Erythroblast (primary cell): ENCODE measurements around the gene MON1B.
"Not testable (repeated sequence)": the region's sequence is repeated elsewhere in the genome, so short reads cannot be mapped to it uniquely, and the experiment has no call there.

Experiments used
- DNase-seq, 2 experiments: peaks; one replicate each; lab custom pipeline; 2025; lab: John Stamatoyannopoulos, UW
- GATA1 ChIP-seq: IDR thresholded peaks from 2 replicates; pipeline ENCODE4 v1.6.1; 2011; ENCODE audit warnings: low read depth, mild to moderate bottlenecking, control low read depth, low read length, moderate library complexity
- POLR2A ChIP-seq: IDR thresholded peaks from 2 replicates; pipeline ENCODE4 v1.6.1; 2011; ENCODE audit warnings: mild to moderate bottlenecking, low read length

Gene MON1B

GRCh38 chr16:77212741-77213541 lies 22.0 kb downstream of the MON1B start:
- TF ChIP-seq GATA1 (no peak), POLR2A (no peak)
- peak; percentile 40 to 69 for DNase-seq

GRCh38 chr16:77213542-77214106 lies 22.6 kb downstream of the MON1B start:
- TF ChIP-seq POLR2A (no peak), GATA1 (no peak)
- DNase-seq: no peak

- DNase-seq: no peak
- TF ChIP-seq GATA1 (no peak), POLR2A (no peak)
These were observed 23.6 kb downstream of the MON1B start for GRCh38 chr16:77214411-77215138.

- TF ChIP-seq GATA1 (no peak), POLR2A (no peak)
These were observed 28.4 kb downstream of the MON1B start for GRCh38 chr16:77219437-77219836.

GRCh38 chr16:77220427-77220826 lies 29.4 kb downstream of the MON1B start:
- TF ChIP-seq GATA1 (no peak), POLR2A (no peak)
- no peak for DNase-seq

More at GRCh38 chr16:77219437-77219836, 28.4 kb downstream of the MON1B start:
- no peak for DNase-seq

GRCh38 chr16:77221482-77221881 lies 30.5 kb downstream of the MON1B start:
- no peak for DNase-seq
- TF ChIP-seq GATA1 (no peak), POLR2A (no peak)

- DNase-seq: peak; percentile 17 to 53
- TF ChIP-seq POLR2A (no peak), GATA1 (no peak)
These were observed 32.2 kb downstream of the MON1B start for GRCh38 chr16:77223184-77223583.

- no peak for TF ChIP-seq POLR2A
- TF ChIP-seq GATA1: no peak
- no peak for DNase-seq
These were observed 34.2 kb downstream of the MON1B start for GRCh38 chr16:77225182-77225581.

GRCh38 chr16:77227745-77228144 lies 36.8 kb downstream of the MON1B start:
- no peak for TF ChIP-seq GATA1
- no peak for TF ChIP-seq POLR2A
- DNase-seq: peak in 1 of 2 experiments; percentile 7

GRCh38 chr16:77231047-77231446 lies 40.1 kb downstream of the MON1B start:
- TF ChIP-seq GATA1 (no peak), POLR2A (no peak)
- DNase-seq: peak; percentile 39 to 73

GRCh38 chr16:77233799-77234519 lies 43.0 kb downstream of the MON1B start:
- peak in 1 of 2 experiments; percentile 47 for DNase-seq
- TF ChIP-seq POLR2A: no peak
- no peak for TF ChIP-seq GATA1

- DNase-seq: peak in 1 of 2 experiments; percentile 38
- TF ChIP-seq POLR2A (no peak), GATA1 (no peak)
These were observed 43.6 kb downstream of the MON1B start for GRCh38 chr16:77234611-77235010.

- TF ChIP-seq GATA1 (no peak), POLR2A (no peak)
- peak; percentile 81 to 91 for DNase-seq
These were observed 45.1 kb downstream of the MON1B start for GRCh38 chr16:77236063-77236511.

- DNase-seq: no peak
- TF ChIP-seq POLR2A: no peak
These were observed 47.6 kb downstream of the MON1B start for GRCh38 chr16:77238593-77238992.

- DNase-seq: not testable (repeated sequence)
These were observed 51.5 kb downstream of the MON1B start for GRCh38 chr16:77242471-77242870.
